Tibial nerve (tissue), 4 donors: ENCODE measurements around the gene NPFFR1.

Source experiments
- EP300 ChIP-seq, 2 donors: sonication (generic); formaldehyde crosslinking; IDR thresholded peaks; one replicate each; pipeline ENCODE4 v1.6.1; 2017; ENCODE audit warnings: antibody characterized with exemption in 2 of 2, mild to moderate bottlenecking in 1 of 2
- TF ChIP-seq, protein P1 (sequence below), 5 experiments: fragments of 200-600 bp in 3 of 5; fragments of 450-650 bp in 2 of 5; sonication (generic) in 3 of 5; IDR thresholded peaks; one replicate each; pipeline ENCODE4 v1.5.1; 2016 to 2019; ENCODE audit warnings: antibody characterized with exemption in 5 of 5, mild to moderate bottlenecking in 3 of 5, moderate library complexity in 2 of 5

DNA sequence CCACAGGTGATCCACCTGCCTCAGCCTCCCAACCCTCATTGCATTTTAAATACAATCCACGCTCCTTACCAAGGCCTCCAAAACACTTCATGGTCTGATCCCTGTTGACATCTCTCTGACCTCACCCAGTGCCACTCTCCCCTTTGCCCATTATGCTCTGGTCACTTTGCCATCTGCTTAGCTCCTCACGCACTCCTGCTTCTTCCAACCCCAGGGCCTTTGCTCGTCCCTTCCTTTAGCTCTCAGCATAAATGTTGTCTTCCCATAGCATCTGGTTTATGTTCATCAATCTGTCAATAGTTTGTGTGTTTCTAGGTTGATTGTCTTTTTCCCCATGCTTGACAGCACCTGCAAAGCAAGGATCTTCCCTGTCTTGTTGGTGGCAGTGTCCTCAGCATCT is 14.1 kb downstream of the NPFFR1 start:
- TF ChIP-seq EP300 (IDR thresholded peaks at IDR 0.05), result no peak
- TF ChIP-seq, protein P1, sequence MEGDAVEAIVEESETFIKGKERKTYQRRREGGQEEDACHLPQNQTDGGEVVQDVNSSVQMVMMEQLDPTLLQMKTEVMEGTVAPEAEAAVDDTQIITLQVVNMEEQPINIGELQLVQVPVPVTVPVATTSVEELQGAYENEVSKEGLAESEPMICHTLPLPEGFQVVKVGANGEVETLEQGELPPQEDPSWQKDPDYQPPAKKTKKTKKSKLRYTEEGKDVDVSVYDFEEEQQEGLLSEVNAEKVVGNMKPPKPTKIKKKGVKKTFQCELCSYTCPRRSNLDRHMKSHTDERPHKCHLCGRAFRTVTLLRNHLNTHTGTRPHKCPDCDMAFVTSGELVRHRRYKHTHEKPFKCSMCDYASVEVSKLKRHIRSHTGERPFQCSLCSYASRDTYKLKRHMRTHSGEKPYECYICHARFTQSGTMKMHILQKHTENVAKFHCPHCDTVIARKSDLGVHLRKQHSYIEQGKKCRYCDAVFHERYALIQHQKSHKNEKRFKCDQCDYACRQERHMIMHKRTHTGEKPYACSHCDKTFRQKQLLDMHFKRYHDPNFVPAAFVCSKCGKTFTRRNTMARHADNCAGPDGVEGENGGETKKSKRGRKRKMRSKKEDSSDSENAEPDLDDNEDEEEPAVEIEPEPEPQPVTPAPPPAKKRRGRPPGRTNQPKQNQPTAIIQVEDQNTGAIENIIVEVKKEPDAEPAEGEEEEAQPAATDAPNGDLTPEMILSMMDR (IDR thresholded peaks at IDR 0.05), result no peak
